Measurements from ENCODE around the gene HOXD9.

The HOXD9 gene

GRCh38 chr2:176157499-176158185 lies 35.1 kb downstream of the HOXD9 start:
- no peak for DNase-seq

- DNase-seq: no peak
These were observed 35.7 kb downstream of the HOXD9 start for GRCh38 chr2:176158186-176158591.

GRCh38 chr2:176158855-176159662 lies 36.5 kb downstream of the HOXD9 start:
- no peak for DNase-seq

GRCh38 chr2:176159663-176160250 lies 37.2 kb downstream of the HOXD9 start:
- DNase-seq: no peak

- DNase-seq: no peak
These were observed 37.9 kb downstream of the HOXD9 start for GRCh38 chr2:176160251-176160985.

GRCh38 chr2:176160986-176161824 lies 38.7 kb downstream of the HOXD9 start:
- DNase-seq: no peak

GRCh38 chr2:176161825-176162626 lies 39.5 kb downstream of the HOXD9 start:
- DNase-seq: no peak

- DNase-seq: no peak
These were observed 40.6 kb downstream of the HOXD9 start for GRCh38 chr2:176162911-176163671.

GRCh38 chr2:176163672-176164056 lies 41.1 kb downstream of the HOXD9 start:
- DNase-seq: no peak

- DNase-seq: no peak
These were observed 41.7 kb downstream of the HOXD9 start for GRCh38 chr2:176164201-176164600.

- DNase-seq: no peak
These were observed 42.3 kb downstream of the HOXD9 start for GRCh38 chr2:176164611-176165369.

GRCh38 chr2:176165370-176166050 lies 43.0 kb downstream of the HOXD9 start:
- no peak for DNase-seq

- no peak for DNase-seq
These were observed 43.8 kb downstream of the HOXD9 start for GRCh38 chr2:176166272-176166671.

- no peak for DNase-seq
These were observed 44.9 kb downstream of the HOXD9 start for GRCh38 chr2:176167398-176167797.

- DNase-seq: no peak
These were observed 46.7 kb downstream of the HOXD9 start for GRCh38 chr2:176169181-176169580.

- no peak for DNase-seq
These were observed 47.2 kb downstream of the HOXD9 start for GRCh38 chr2:176169711-176170110.

GRCh38 chr2:176170602-176171305 lies 48.2 kb downstream of the HOXD9 start:
- no peak for DNase-seq

GRCh38 chr2:176171351-176172006 lies 49.0 kb downstream of the HOXD9 start:
- DNase-seq: no peak
